Thyroid gland (tissue), 4 donors: ENCODE measurements around the gene GADD45GIP1. TPM values are rescaled to one million over a fixed set of nuclear protein-coding genes. Genes with fewer than 3 reads are reported as not detected.
A peak's percentile ranks its signal among the peaks of the same experiment; 100 is the strongest.

Source experiments
- DNase-seq, 2 donors: peaks; one replicate each; pipeline ENCODE4 v3.0.0-alpha.2; 2019
- H3K27ac ChIP-seq, 3 donors: fragments of 200-600 bp; sonication (generic); 1 replicate in 2 of 3; 2 replicates in 1 of 3; pipeline ENCODE4 v1.5.1; 2016 to 2019; ENCODE audit warnings: mild to moderate bottlenecking in 1 of 3, moderate library complexity in 1 of 3
- H3K27me3 ChIP-seq: fragments of 200-600 bp; sonication (generic); one replicate; pipeline ENCODE4 v1.5.1; 2019
- H3K36me3 ChIP-seq, 2 donors: fragments of 200-600 bp; sonication (generic); one replicate each; pipeline ENCODE4 v1.5.1; 2016 to 2019
- H3K4me1 ChIP-seq, 2 donors: fragments of 200-600 bp; sonication (generic); one replicate each; pipeline ENCODE4 v1.5.1; 2017 to 2019
- H3K4me3 ChIP-seq, 3 donors: fragments of 200-600 bp; sonication (generic); replicated peaks in 1 of 3; 1 replicate in 2 of 3; 2 replicates in 1 of 3; pipeline ENCODE4 v1.5.1; 2016; ENCODE audit warnings: mild to moderate bottlenecking in 1 of 3
- H3K9me3 ChIP-seq: fragments of 200-600 bp; sonication (generic); one replicate; pipeline ENCODE4 v1.5.1; 2017
- CTCF ChIP-seq, 6 experiments: fragments of 200-600 bp in 3 of 6; fragments of 450-650 bp in 3 of 6; sonication (generic) in 3 of 6; IDR thresholded peaks; one replicate each; pipeline ENCODE4 v1.5.1; 2016 to 2019; ENCODE audit warnings: antibody characterized with exemption in 6 of 6, mild to moderate bottlenecking in 2 of 6, inconsistent platforms in 1 of 6, moderate library complexity in 1 of 6
- POLR2A ChIP-seq, 2 donors: fragments of 450-650 bp; IDR thresholded peaks; one replicate each; pipeline ENCODE4 v1.6.1; 2017; ENCODE audit warnings: antibody characterized with exemption in 2 of 2, mild to moderate bottlenecking in 2 of 2, moderate library complexity in 1 of 2
- WGBS, 2 donors: methylation state at CpG; one replicate each; pipeline ENCODE4 v1.1.5; 2017; 5-methylcytosine and 5-hydroxymethylcytosine counted together
- intact Hi-C: fragments of 100-400 bp; cut with DNase I; formaldehyde crosslinking; loops from one replicate; pipeline ENCODE4 v1.15.1; 2023
- total RNA-seq, 4 donors: library from RNA; depleted of rRNA; stranded (reverse); fragments of >200 nt; gene quantifications; one replicate each; pipeline ENCODE4 v1.2.3, GENCODE V29; 2016

The GADD45GIP1 gene
- total RNA-seq, 4 donors from 2014 or later, result 31.8 to 68.3 (median 55.2) TPM

GRCh38 chr19:12994701-12995595, 37.9 kb upstream of the GADD45GIP1 start, which contains the start of gene NFIX:
Gene NFIX (plus strand): TSS chr19:12995475. CDS start chr19:12995838, 363 bp downstream.
- Histone ChIP-seq H3K4me1 (peaks cover 20 to 28% of the 10 kb centered on the region in 2 donors), H3K9me3 (no peaks in the 10 kb centered on the region), H3K36me3 (no peaks in the 10 kb centered on the region), H3K27ac (peak within 1 kb of the TSS; percentile 79 to 87 (median 81)), H3K27me3 (no peaks in the 10 kb centered on the region), H3K4me3 (peak within 1 kb of the TSS; percentile 53 to 86 (median 78))
- 31 to 45% methylated on average over 24 to 31 of the region's 84 CpGs for WGBS, 2 donors
- TF ChIP-seq POLR2A (IDR thresholded peaks at IDR 0.05) (peak in 1 of 2 donors; percentile 40), CTCF (IDR thresholded peaks at IDR 0.05) (no peak)
- DNase-seq, result peak; percentile 72 to 79
- intact Hi-C loops, result no loop called here

DNA sequence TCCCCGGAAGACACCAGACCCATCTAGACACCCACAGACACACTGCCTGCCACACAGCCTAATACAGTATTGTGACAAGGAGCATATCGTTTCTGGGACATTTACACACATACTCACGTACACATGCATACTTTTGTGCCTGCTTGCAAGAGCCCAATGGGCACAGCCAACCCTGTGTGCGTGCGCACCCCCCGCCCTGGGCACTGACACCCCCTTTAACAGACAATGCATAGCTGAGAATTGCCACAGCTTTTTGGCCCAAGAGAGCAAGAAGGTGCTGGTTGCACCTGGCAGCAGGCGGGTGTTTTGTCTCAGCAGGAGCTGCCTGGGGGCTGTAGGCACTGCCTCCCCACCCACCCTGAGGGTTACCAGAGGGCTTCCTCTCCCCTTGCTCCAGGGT, 36.5 kb upstream of the GADD45GIP1 start:
- intact Hi-C loops, result no loop called here
- H3K36me3 ChIP-seq, result no peaks in the 10 kb centered on the region
- no peak overlapping the region for H3K27ac ChIP-seq
- H3K4me1 ChIP-seq, result peaks cover 20% of the 10 kb centered on the region in 2 donors
- H3K4me3 ChIP-seq, result no peak overlapping the region
- TF ChIP-seq POLR2A (IDR thresholded peaks at IDR 0.05) (no peak), CTCF (IDR thresholded peaks at IDR 0.05) (no peak)
- WGBS, 2 donors, result 91 to 95% methylated on average over 6 to 7 of the region's 7 CpGs
- DNase-seq, result no peak
- no peaks in the 10 kb centered on the region for H3K27me3 ChIP-seq
- no peaks in the 10 kb centered on the region for H3K9me3 ChIP-seq

DNA sequence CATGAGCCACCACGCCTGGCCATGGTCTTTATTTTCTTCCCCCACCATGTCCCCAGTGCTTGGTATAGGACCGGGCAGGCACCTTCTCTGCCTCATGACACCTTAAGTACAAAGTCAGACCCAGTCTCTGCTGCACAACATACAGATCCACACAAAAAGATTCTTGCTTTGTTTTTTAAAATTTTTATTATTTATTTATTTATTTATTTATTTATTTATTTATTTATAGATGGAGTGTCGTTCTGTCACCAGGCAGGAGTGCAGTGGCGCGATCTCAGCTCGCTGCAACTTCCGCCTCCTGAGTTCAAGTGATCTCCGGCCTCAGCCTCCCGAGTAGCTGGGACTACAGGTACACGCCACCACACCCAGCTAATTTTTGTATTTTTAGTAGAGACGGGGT, 35.7 kb upstream of the GADD45GIP1 start:
- no peak overlapping the region for H3K4me3 ChIP-seq
- no peaks in the 10 kb centered on the region for H3K27me3 ChIP-seq
- no peak for DNase-seq
- no peaks in the 10 kb centered on the region for H3K9me3 ChIP-seq
- H3K4me1 ChIP-seq, result peaks cover 11 to 12% of the 10 kb centered on the region in 2 donors
- TF ChIP-seq CTCF (IDR thresholded peaks at IDR 0.05), result no peak
- TF ChIP-seq POLR2A (IDR thresholded peaks at IDR 0.05), result no peak
- intact Hi-C loops, result no loop called here
- no peaks in the 10 kb centered on the region for H3K36me3 ChIP-seq
- no peak overlapping the region for H3K27ac ChIP-seq
- 95 to 96% methylated on average over 11 of the region's 11 CpGs for WGBS, 2 donors

GRCh38 chr19:12991296-12991695, 34.3 kb upstream of the GADD45GIP1 start:
- TF ChIP-seq CTCF (IDR thresholded peaks at IDR 0.05) (no peak), POLR2A (IDR thresholded peaks at IDR 0.05) (no peak)
- Histone ChIP-seq H3K4me1 (no peaks in the 10 kb centered on the region), H3K27ac (no peak overlapping the region), H3K9me3 (no peaks in the 10 kb centered on the region), H3K36me3 (no peaks in the 10 kb centered on the region), H3K27me3 (no peaks in the 10 kb centered on the region), H3K4me3 (no peak overlapping the region)
- intact Hi-C loops, result no loop called here
- 94 to 97% methylated on average over 5 of the region's 5 CpGs for WGBS, 2 donors
- no peak for DNase-seq

- no peak overlapping the region for H3K4me3 ChIP-seq
- H3K27me3 ChIP-seq, result no peaks in the 10 kb centered on the region
- no peak for DNase-seq
- H3K9me3 ChIP-seq, result no peaks in the 10 kb centered on the region
- no peaks in the 10 kb centered on the region for H3K36me3 ChIP-seq
- H3K27ac ChIP-seq, result no peak overlapping the region
- WGBS, 2 donors, result 77 to 85% methylated on average over 3 of the region's 3 CpGs
- TF ChIP-seq CTCF (IDR thresholded peaks at IDR 0.05) (no peak), POLR2A (IDR thresholded peaks at IDR 0.05) (no peak)
- no peaks in the 10 kb centered on the region for H3K4me1 ChIP-seq
- intact Hi-C loops, result no loop called here
Observed at GRCh38 chr19:12990853-12991252, 33.8 kb upstream of the GADD45GIP1 start.
